Duodenal mucosa (tissue), 2 donors: ENCODE measurements around the gene AGAP3.

Experiments used
- H3K27ac ChIP-seq: one replicate; pipeline ENCODE4 v1.7.0; 2013; ENCODE audit warnings: low read depth, low read length
- H3K27me3 ChIP-seq, 2 donors: one replicate each; pipeline ENCODE4 v1.7.0; 2013; ENCODE audit warnings: low read length in 2 of 2, control low read depth in 1 of 2; ENCODE audit not compliant: insufficient read depth in 2 of 2, control insufficient read depth in 1 of 2
- H3K36me3 ChIP-seq, 2 donors: one replicate each; pipeline ENCODE4 v1.7.0; 2013; ENCODE audit warnings: low read length in 2 of 2, control low read depth in 1 of 2; ENCODE audit not compliant: insufficient read depth in 2 of 2, control insufficient read depth in 1 of 2
- H3K4me1 ChIP-seq, 2 donors: one replicate each; pipeline ENCODE4 v1.7.0; 2013; ENCODE audit warnings: low read length in 2 of 2, control low read depth in 1 of 2; ENCODE audit not compliant: insufficient read depth in 2 of 2, control insufficient read depth in 1 of 2
- H3K4me3 ChIP-seq, 2 donors: one replicate each; pipeline ENCODE4 v1.7.0; 2013; ENCODE audit warnings: low read length in 2 of 2, low read depth in 1 of 2
- H3K9ac ChIP-seq, 2 donors: one replicate each; pipeline ENCODE4 v1.7.0; 2013; ENCODE audit warnings: low read length in 2 of 2, low read depth in 1 of 2
- H3K9me3 ChIP-seq, 2 donors: one replicate each; pipeline ENCODE4 v1.7.0; 2013; ENCODE audit warnings: low read length in 2 of 2, control low read depth in 1 of 2; ENCODE audit not compliant: control insufficient read depth in 1 of 2

The AGAP3 gene

DNA sequence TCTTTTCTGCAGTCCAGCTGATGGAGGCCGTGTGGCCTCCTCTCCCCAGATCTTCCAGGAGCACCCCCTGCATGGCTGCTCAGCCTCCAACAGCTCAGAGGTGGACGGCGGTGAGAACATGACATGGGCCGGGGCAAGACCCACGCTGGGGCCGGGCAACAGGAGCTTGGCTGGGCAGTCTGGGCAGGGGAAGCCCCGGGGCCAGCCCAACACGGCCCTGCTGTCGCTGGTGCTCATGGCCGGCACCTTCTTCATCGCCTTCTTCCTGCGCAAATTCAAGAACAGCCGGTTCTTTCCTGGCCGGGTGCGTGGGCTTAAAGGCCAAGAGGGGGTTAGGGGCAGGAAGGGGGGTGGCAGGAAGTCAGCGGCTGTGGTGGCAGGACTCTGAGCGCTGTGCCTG, 12.3 kb upstream of the AGAP3 start:
- Histone ChIP-seq H3K4me1 (peaks cover 6 to 12% of the 10 kb centered on the region in 2 donors), H3K27ac (no peak overlapping the region), H3K9ac (no peak overlapping the region), H3K27me3 (no peaks in the 10 kb centered on the region), H3K9me3 (no peaks in the 10 kb centered on the region), H3K4me3 (no peak overlapping the region), H3K36me3 (peaks cover 26 to 81% of the 10 kb centered on the region in 2 donors)

DNA sequence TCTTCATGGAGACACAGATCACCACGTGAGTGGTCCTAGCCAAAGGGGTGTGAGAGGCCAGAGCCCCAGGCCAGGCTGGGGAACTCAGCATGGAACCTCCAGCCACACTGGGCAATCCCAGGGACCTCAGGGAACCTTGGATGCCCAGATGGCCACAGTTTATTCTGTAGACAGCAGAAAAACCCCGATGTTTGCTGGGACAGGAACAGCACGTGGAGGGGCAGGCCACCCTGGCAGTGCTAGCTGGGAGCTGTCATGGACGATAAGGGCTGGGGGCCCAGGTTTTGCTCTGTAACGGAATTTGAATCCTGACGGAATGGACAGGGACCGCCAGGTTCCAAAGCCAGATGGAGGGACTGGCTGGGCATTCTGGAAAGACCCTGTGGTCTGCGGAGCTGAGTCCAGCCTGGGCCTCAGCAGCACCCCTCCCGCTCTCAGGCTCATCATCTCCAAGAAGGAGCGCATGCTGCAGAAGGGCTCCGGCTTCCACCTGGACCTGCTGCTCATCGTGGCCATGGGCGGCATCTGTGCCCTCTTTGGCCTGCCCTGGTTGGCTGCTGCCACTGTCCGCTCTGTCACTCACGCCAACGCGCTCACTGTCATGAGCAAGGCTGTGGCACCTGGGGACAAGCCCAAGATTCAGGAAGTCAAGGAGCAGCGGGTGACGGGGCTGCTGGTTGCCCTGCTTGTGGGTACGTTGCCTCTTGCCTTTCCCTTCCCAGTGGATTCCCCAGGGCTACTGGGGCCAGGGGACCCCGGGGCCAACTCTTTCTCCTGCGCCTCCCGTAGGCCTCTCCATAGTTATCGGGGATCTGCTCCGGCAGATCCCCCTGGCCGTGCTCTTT, 11.2 kb upstream of the AGAP3 start:
- Histone ChIP-seq H3K36me3 (peaks cover 17 to 74% of the 10 kb centered on the region in 2 donors), H3K4me3 (no peak overlapping the region), H3K9me3 (no peaks in the 10 kb centered on the region), H3K27ac (no peak overlapping the region), H3K27me3 (no peaks in the 10 kb centered on the region), H3K4me1 (peaks cover 15 to 23% of the 10 kb centered on the region in 2 donors), H3K9ac (no peak overlapping the region)

- Histone ChIP-seq H3K9me3 (no peaks in the 10 kb centered on the region), H3K4me3 (no peak overlapping the region), H3K27me3 (no peaks in the 10 kb centered on the region), H3K27ac (no peak overlapping the region), H3K4me1 (peaks cover 15 to 25% of the 10 kb centered on the region in 2 donors), H3K9ac (no peak overlapping the region), H3K36me3 (peaks cover 13 to 68% of the 10 kb centered on the region in 2 donors)
These were observed 10.7 kb upstream of the AGAP3 start for GRCh38 chr7:151075662-151075971.

- Histone ChIP-seq H3K9me3 (no peaks in the 10 kb centered on the region), H3K9ac (no peak overlapping the region), H3K36me3 (peaks cover 12 to 64% of the 10 kb centered on the region in 2 donors), H3K4me1 (peaks cover 15 to 27% of the 10 kb centered on the region in 2 donors), H3K27ac (no peak overlapping the region), H3K4me3 (no peak overlapping the region), H3K27me3 (no peaks in the 10 kb centered on the region)
These were observed 10.3 kb upstream of the AGAP3 start for GRCh38 chr7:151075978-151076426.

DNA sequence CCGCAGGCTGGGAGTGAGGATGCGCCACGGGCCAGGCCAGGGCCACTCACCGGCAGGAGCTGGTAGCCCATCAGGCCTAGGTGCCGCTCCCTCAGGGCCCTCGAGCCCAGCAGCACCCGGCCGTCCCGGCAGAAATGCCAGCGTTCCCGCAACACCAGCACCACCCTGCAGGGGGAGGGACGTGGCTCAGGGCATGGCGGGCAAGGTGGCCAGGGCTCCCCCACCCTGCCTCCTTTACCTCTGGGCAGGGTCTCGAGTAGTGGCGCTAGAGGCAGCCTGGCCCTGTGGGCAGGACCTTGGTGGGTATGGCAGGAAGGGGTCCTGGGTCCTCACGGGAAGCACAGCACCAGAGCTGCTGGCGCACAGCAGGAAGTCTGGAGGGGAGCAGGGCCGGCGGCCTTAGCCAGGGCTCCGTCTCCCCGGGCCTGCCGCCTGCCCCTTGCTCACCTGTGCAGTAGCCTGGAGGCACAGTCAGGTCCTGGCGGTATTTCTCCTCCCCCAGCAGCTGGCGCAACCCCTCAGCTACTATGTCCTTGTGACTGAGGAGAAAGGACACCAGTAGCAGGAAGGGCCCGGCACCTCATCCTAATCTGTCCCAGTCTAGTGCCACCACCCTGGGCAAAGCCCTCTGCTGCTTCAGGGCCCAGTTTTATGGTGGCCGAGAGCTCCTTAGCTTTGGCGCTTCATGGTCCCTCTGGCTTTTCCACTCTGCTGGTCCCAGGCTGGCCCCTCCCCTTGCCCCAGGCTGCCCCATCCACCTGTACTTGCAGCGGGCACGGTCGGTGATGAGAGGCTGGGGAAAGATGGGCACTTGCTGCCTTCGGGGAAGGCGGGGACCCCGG, 9.2 kb upstream of the AGAP3 start:
- peaks cover 12 to 53% of the 10 kb centered on the region in 2 donors for H3K36me3 ChIP-seq
- H3K4me3 ChIP-seq = no peak overlapping the region
- no peaks in the 10 kb centered on the region for H3K9me3 ChIP-seq
- H3K4me1 ChIP-seq = peaks cover 18 to 35% of the 10 kb centered on the region in 2 donors
- no peaks in the 10 kb centered on the region for H3K27me3 ChIP-seq
- H3K27ac ChIP-seq = no peak overlapping the region
- no peak overlapping the region for H3K9ac ChIP-seq

- peaks cover 12 to 47% of the 10 kb centered on the region in 2 donors for H3K36me3 ChIP-seq
- no peak overlapping the region for H3K4me3 ChIP-seq
- H3K4me1 ChIP-seq = peaks cover 25 to 41% of the 10 kb centered on the region in 2 donors
- H3K9me3 ChIP-seq = no peaks in the 10 kb centered on the region
- H3K9ac ChIP-seq = no peak overlapping the region
- no peak overlapping the region for H3K27ac ChIP-seq
- H3K27me3 ChIP-seq = no peaks in the 10 kb centered on the region
These were observed 8.5 kb upstream of the AGAP3 start for GRCh38 chr7:151077705-151078232.

- H3K27me3 ChIP-seq = no peaks in the 10 kb centered on the region
- H3K9me3 ChIP-seq = no peaks in the 10 kb centered on the region
- H3K27ac ChIP-seq = no peak overlapping the region
- H3K4me3 ChIP-seq = no peak overlapping the region
- H3K9ac ChIP-seq = no peak overlapping the region
- peaks cover 12 to 47% of the 10 kb centered on the region in 2 donors for H3K36me3 ChIP-seq
- H3K4me1 ChIP-seq = peaks cover 25 to 42% of the 10 kb centered on the region in 2 donors
These were observed 7.8 kb upstream of the AGAP3 start for GRCh38 chr7:151078233-151079040.

DNA sequence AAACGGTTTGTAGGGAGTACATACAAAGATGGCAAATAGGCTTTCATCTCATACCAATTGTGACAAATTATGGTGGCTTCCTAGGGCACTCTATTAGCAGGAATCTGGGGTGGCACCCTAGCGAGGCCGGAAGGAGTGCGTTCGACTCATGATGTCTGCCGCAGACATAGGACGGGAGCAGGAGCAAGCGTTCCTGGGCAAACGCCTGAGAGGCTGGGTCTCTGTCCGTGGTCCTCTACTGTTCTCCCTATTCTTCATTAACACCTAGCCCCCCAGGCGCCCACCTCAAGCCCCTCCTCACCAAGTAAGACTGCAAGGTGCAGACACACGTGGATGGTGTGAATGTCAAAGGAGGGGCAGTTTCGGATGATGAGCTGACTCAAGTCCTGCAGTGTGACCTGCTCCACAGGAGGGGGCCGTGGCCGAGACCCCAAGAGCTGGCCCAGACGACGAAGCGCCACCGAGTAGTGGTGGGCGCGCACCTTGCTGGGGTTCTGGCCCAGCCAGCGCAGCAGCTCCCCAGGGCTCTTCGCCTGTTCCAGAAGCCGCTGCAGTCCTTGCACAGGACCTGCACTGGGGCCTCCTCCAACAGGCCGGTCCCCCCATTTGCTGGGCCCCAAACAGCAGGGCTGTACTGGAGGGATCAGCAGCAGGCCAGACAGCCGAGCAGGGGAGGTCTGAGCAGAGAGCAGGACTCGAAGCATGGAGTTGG, 6.9 kb upstream of the AGAP3 start:
- H3K4me1 ChIP-seq = peaks cover 31 to 46% of the 10 kb centered on the region in 2 donors
- no peaks in the 10 kb centered on the region for H3K9me3 ChIP-seq
- no peak overlapping the region for H3K27ac ChIP-seq
- peaks cover 11 to 39% of the 10 kb centered on the region in 2 donors for H3K36me3 ChIP-seq
- H3K27me3 ChIP-seq = no peaks in the 10 kb centered on the region
- peak overlapping the region; percentile 93 to 96 for H3K4me3 ChIP-seq
- peak overlapping the region; percentile 89 to 90 for H3K9ac ChIP-seq

- peak overlapping the region; percentile 89 to 90 for H3K9ac ChIP-seq
- peak overlapping the region; percentile 93 for H3K27ac ChIP-seq
- H3K36me3 ChIP-seq = peaks cover 5 to 32% of the 10 kb centered on the region in 2 donors
- peak overlapping the region; percentile 93 to 96 for H3K4me3 ChIP-seq
- H3K27me3 ChIP-seq = no peaks in the 10 kb centered on the region
- H3K9me3 ChIP-seq = no peaks in the 10 kb centered on the region
- peaks cover 31 to 46% of the 10 kb centered on the region in 2 donors for H3K4me1 ChIP-seq
These were observed 6.2 kb upstream of the AGAP3 start for GRCh38 chr7:151080067-151080521.
